ENCODE results near the gene GGTLC1.

The GGTLC1 gene

DNA sequence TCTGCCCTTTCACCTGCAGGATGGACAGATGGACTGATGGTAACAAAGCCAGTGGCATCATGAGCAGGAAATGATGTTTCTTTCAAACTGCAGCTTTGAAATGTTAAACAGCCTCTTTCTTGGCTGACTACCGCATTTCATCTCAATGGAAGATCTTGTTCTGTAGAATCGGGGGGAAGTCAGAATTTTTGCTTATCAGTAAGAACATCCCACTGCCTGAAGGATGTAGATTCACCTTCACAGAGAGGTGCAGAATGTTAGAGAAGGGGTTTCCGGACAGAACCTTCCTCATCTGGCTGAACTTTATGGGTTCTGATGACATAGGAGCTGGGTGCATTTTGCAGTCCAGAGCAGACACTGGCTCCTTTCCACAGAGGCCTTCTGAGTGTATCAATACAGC lies 32.7 kb downstream of the GGTLC1 start:
- no peak overlapping the region for H3K4me2 ChIP-seq (ENCODE audit: low read length)
- no peaks in the 10 kb centered on the region for H3K9me3 ChIP-seq (ENCODE audit: low read length)
- H3K27ac ChIP-seq (ENCODE audit: low read depth, low read length, poor library complexity, severe bottlenecking) = no peak overlapping the region
- no peaks in the 10 kb centered on the region for H3K79me2 ChIP-seq (ENCODE audit: insufficient read depth, low read length)
- no peak overlapping the region for H3K9ac ChIP-seq (ENCODE audit: low read length)
- H2AFZ ChIP-seq (ENCODE audit: low read length) = no peak overlapping the region
- H3F3A ChIP-seq (ENCODE audit: insufficient read depth, low read length) = no peaks in the 10 kb centered on the region
- H3K4me1 ChIP-seq (ENCODE audit: insufficient read depth, low read length, severe bottlenecking) = no peaks in the 10 kb centered on the region
- no peaks in the 10 kb centered on the region for H4K20me1 ChIP-seq (ENCODE audit: insufficient read depth, low read length)
- H3K36me3 ChIP-seq (ENCODE audit: insufficient read depth, low read length) = no peaks in the 10 kb centered on the region
- no peaks in the 10 kb centered on the region for H3K9me2 ChIP-seq (ENCODE audit: low read depth, low read length)
- no peak overlapping the region for H3K4me3 ChIP-seq (ENCODE audit: low read depth, low read length, poor library complexity, severe bottlenecking)
- H3K27me3 ChIP-seq (ENCODE audit: insufficient read depth, low read length) = no peaks in the 10 kb centered on the region
- TF ChIP-seq CTCF (IDR thresholded peaks at IDR 0.05; ENCODE audit: low read length) (no peak), EZH2 (IDR thresholded peaks at IDR 0.05; ENCODE audit: borderline replicate concordance, low read length) (no peak)

DNA sequence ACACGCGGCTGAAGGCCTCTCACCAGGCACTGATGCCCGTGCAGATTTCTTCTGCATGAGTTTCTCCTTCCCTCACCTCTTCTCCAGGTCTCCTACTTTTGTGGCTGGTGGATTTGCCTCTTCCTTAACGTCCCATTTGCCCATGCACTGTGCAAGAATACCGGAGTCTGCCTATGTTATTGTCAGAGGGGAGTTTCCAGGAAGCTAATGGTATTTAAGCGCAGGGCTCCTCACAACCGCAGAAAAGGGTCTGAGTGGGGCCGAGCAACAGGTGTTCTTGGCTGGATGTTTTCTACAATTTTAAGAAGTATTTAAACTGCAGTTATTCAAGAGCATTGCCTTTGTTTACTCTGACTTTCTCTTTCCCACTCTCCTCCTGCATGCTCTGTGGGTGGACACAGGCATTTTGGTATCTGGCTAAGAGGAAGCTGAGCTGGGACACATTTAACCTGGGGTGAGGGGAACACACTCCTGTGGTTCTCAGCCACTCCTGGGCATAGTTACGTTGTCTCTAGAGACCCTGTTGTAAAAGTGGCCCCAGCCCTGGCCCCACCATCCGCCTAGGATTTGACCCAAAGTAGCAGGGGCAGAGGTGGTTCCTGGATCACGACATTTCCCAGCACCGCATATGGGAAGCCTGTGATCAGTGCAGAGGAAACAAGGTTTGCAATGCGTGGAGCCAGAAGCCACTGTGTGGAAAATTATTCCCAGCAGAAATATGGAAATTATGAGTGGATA lies 34.4 kb downstream of the GGTLC1 start:
- Histone ChIP-seq H3K27me3 (ENCODE audit: insufficient read depth, low read length) (no peaks in the 10 kb centered on the region), H3F3A (ENCODE audit: insufficient read depth, low read length) (no peaks in the 10 kb centered on the region), H3K9me2 (ENCODE audit: low read depth, low read length) (no peaks in the 10 kb centered on the region), H3K9me3 (ENCODE audit: low read length) (no peaks in the 10 kb centered on the region), H3K4me2 (ENCODE audit: low read length) (no peak overlapping the region), H3K9ac (ENCODE audit: low read length) (no peak overlapping the region), H3K4me3 (ENCODE audit: low read depth, low read length, poor library complexity, severe bottlenecking) (no peak overlapping the region), H3K79me2 (ENCODE audit: insufficient read depth, low read length) (no peaks in the 10 kb centered on the region), H3K4me1 (ENCODE audit: insufficient read depth, low read length, severe bottlenecking) (no peaks in the 10 kb centered on the region), H2AFZ (ENCODE audit: low read length) (no peak overlapping the region), H4K20me1 (ENCODE audit: insufficient read depth, low read length) (no peaks in the 10 kb centered on the region), H3K27ac (ENCODE audit: low read depth, low read length, poor library complexity, severe bottlenecking) (no peak overlapping the region), H3K36me3 (ENCODE audit: insufficient read depth, low read length) (no peaks in the 10 kb centered on the region)
- TF ChIP-seq CTCF (IDR thresholded peaks at IDR 0.05; ENCODE audit: low read length) (no peak), EZH2 (IDR thresholded peaks at IDR 0.05; ENCODE audit: borderline replicate concordance, low read length) (no peak)

DNA sequence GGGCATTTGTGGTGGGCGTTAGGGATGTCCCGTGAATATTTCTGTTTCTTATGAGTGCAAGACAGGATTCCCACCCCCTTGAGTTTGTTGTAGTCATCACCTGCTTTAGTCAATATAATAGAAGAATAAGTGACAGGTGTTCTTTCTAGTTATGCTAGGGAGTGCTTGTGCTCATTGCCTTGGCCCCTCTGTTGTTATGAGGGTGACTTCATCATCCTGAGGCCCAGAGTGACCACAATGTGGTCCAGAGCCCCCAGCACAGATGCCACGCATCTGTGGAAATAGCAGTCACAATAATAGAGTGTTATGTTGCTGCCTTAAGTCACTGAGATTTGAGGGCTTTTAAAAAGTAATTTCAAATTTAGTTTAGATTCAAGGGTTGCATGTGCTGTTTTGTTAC lies 42.4 kb downstream of the GGTLC1 start:
- H3K36me3 ChIP-seq (ENCODE audit: insufficient read depth, low read length) = no peaks in the 10 kb centered on the region
- no peak overlapping the region for H3K4me2 ChIP-seq (ENCODE audit: low read length)
- no peak overlapping the region for H3K27ac ChIP-seq (ENCODE audit: low read depth, low read length, poor library complexity, severe bottlenecking)
- H3K9me2 ChIP-seq (ENCODE audit: low read depth, low read length) = no peaks in the 10 kb centered on the region
- no peak overlapping the region for H3K4me3 ChIP-seq (ENCODE audit: low read depth, low read length, poor library complexity, severe bottlenecking)
- no peaks in the 10 kb centered on the region for H3K27me3 ChIP-seq (ENCODE audit: insufficient read depth, low read length)
- no peaks in the 10 kb centered on the region for H3K79me2 ChIP-seq (ENCODE audit: insufficient read depth, low read length)
- no peaks in the 10 kb centered on the region for H3K4me1 ChIP-seq (ENCODE audit: insufficient read depth, low read length, severe bottlenecking)
- TF ChIP-seq CTCF (IDR thresholded peaks at IDR 0.05; ENCODE audit: low read length) (no peak), EZH2 (IDR thresholded peaks at IDR 0.05; ENCODE audit: borderline replicate concordance, low read length) (no peak)
- no peak overlapping the region for H3K9ac ChIP-seq (ENCODE audit: low read length)
- no peaks in the 10 kb centered on the region for H3F3A ChIP-seq (ENCODE audit: insufficient read depth, low read length)
- H4K20me1 ChIP-seq (ENCODE audit: insufficient read depth, low read length) = no peaks in the 10 kb centered on the region
- H2AFZ ChIP-seq (ENCODE audit: low read length) = no peak overlapping the region
- H3K9me3 ChIP-seq (ENCODE audit: low read length) = no peaks in the 10 kb centered on the region

Measured in OCI-LY1 (cell line).